MM.1S (cell line): Measurements from ENCODE around the gene NT5DC2.

Experiments used
- DNase-seq: peaks from one replicate; pipeline ENCODE4 v3.0.0-alpha.2; 2015
- H2AFZ ChIP-seq: fragments of 300-600 bp; sonication (generic); 2 replicates; pipeline ENCODE4 v1.6.0; 2016; ENCODE audit warnings: antibody characterized with exemption, low read length
- H3F3A ChIP-seq: fragments of 300-600 bp; sonication (generic); 2 replicates; pipeline ENCODE4 v1.6.1; 2016; ENCODE audit warnings: mild to moderate bottlenecking, antibody characterized with exemption, low read length, moderate library complexity, mixed read lengths; ENCODE audit not compliant: insufficient read depth
- H3K27ac ChIP-seq: fragments of 300-600 bp; sonication (generic); 2 replicates; pipeline ENCODE4 v1.5.1; 2016; ENCODE audit warnings: mild to moderate bottlenecking, low read length
- H3K27me3 ChIP-seq: fragments of 300-600 bp; sonication (generic); replicated peaks from 2 replicates; pipeline ENCODE4 v1.6.0; 2016; ENCODE audit warnings: low read length; ENCODE audit not compliant: insufficient read depth
- H3K36me3 ChIP-seq: fragments of 300-600 bp; sonication (generic); replicated peaks from 2 replicates; pipeline ENCODE4 v1.6.1; 2016; ENCODE audit warnings: mild to moderate bottlenecking, low read length, mixed read lengths; ENCODE audit not compliant: insufficient read depth
- H3K4me1 ChIP-seq: fragments of 300-600 bp; sonication (generic); 2 replicates; pipeline ENCODE4 v1.6.1; 2016; ENCODE audit warnings: low read length, mixed read lengths
- H3K4me2 ChIP-seq: fragments of 300-600 bp; sonication (generic); 2 replicates; pipeline ENCODE4 v1.6.0; 2016; ENCODE audit warnings: low read depth, low read length
- H3K4me3 ChIP-seq: fragments of 300-600 bp; sonication (generic); 2 replicates; pipeline ENCODE4 v1.5.1; 2016; ENCODE audit warnings: low read length, mixed read lengths
- H3K79me2 ChIP-seq: fragments of 300-600 bp; sonication (generic); 2 replicates; pipeline ENCODE4 v1.6.1; 2016; ENCODE audit warnings: mixed run types, low read length, mixed read lengths
- H3K9ac ChIP-seq: fragments of 300-600 bp; sonication (generic); 2 replicates; pipeline ENCODE4 v1.6.1; 2016; ENCODE audit warnings: low read length, mixed read lengths
- H3K9me2 ChIP-seq: fragments of 300-600 bp; sonication (generic); replicated peaks from 2 replicates; pipeline ENCODE4 v1.6.1; 2016; ENCODE audit warnings: mild to moderate bottlenecking, low read length, mixed read lengths; ENCODE audit not compliant: insufficient read depth
- H3K9me3 ChIP-seq: fragments of 300-600 bp; sonication (generic); replicated peaks from 2 replicates; pipeline ENCODE4 v1.6.1; 2016; ENCODE audit warnings: mild to moderate bottlenecking, low read length, mixed read lengths; ENCODE audit not compliant: insufficient read depth
- H4K20me1 ChIP-seq: fragments of 300-600 bp; sonication (generic); 2 replicates; pipeline ENCODE4 v1.6.1; 2016; ENCODE audit warnings: mild to moderate bottlenecking, low read length, moderate library complexity, mixed read lengths; ENCODE audit not compliant: insufficient read depth
- EZH2 ChIP-seq: fragments of 300-600 bp; sonication (generic); optimal IDR thresholded peaks from 2 replicates; pipeline ENCODE3; 2017; ENCODE audit warnings: low read depth, mild to moderate bottlenecking, antibody characterized with exemption, low read length, mixed read lengths
- EZH2phosphoT487 ChIP-seq: fragments of 300-600 bp; sonication (generic); IDR thresholded peaks from 2 replicates; pipeline ENCODE4 v1.6.1; 2018; ENCODE audit warnings: antibody characterized with exemption, low read length
- TF ChIP-seq, protein P1 (sequence below): fragments of 300-600 bp; sonication (generic); IDR thresholded peaks from 2 replicates; pipeline ENCODE4 v1.5.1; 2016; ENCODE audit warnings: antibody characterized with exemption, low read length, mixed read lengths

Gene NT5DC2

DNA sequence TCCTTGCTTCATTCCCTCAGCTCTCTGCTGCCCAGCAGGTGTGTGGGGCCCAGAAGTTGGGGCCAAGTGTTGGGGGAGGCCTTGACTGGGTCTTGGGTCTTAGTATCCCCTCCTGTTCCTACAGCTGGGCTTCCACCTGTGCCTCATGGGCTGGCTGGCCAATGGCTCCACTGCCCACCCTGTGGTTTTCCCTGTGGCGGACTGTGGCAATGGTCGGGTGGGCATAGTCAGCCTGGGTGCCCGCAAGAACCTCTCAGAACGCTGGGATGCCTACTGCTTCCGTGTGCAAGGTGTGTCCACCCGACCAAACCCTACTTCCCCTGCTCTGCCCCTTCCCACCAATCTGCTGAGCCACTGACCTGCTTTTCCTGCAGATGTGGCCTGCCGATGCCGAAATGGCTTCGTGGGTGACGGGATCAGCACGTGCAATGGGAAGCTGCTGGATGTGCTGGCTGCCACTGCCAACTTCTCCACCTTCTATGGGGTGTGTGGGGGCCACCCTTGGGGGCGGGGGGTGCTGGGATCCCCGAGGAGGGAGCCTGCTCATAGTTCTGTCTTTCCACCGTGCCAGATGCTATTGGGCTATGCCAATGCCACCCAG is 10.9 kb downstream of the NT5DC2 start:
- Histone ChIP-seq H3K79me2 (no peaks in the 10 kb centered on the region), H3K9me2 (no peaks in the 10 kb centered on the region), H3K27me3 (no peaks in the 10 kb centered on the region; the same call in 1 of the 2 replicates), H3F3A (no peaks in the 10 kb centered on the region), H4K20me1 (no peaks in the 10 kb centered on the region), H3K9ac (no peak overlapping the region), H2AFZ (no peak overlapping the region), H3K4me3 (no peak overlapping the region), H3K36me3 (no peaks in the 10 kb centered on the region), H3K4me1 (no peaks in the 10 kb centered on the region), H3K27ac (no peak overlapping the region), H3K9me3 (no peaks in the 10 kb centered on the region), H3K4me2 (no peak overlapping the region)
- TF ChIP-seq, protein P1, sequence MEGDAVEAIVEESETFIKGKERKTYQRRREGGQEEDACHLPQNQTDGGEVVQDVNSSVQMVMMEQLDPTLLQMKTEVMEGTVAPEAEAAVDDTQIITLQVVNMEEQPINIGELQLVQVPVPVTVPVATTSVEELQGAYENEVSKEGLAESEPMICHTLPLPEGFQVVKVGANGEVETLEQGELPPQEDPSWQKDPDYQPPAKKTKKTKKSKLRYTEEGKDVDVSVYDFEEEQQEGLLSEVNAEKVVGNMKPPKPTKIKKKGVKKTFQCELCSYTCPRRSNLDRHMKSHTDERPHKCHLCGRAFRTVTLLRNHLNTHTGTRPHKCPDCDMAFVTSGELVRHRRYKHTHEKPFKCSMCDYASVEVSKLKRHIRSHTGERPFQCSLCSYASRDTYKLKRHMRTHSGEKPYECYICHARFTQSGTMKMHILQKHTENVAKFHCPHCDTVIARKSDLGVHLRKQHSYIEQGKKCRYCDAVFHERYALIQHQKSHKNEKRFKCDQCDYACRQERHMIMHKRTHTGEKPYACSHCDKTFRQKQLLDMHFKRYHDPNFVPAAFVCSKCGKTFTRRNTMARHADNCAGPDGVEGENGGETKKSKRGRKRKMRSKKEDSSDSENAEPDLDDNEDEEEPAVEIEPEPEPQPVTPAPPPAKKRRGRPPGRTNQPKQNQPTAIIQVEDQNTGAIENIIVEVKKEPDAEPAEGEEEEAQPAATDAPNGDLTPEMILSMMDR = no peak
- TF ChIP-seq EZH2phosphoT487 (no peak), EZH2 (no peak)
- no peak for DNase-seq

DNA sequence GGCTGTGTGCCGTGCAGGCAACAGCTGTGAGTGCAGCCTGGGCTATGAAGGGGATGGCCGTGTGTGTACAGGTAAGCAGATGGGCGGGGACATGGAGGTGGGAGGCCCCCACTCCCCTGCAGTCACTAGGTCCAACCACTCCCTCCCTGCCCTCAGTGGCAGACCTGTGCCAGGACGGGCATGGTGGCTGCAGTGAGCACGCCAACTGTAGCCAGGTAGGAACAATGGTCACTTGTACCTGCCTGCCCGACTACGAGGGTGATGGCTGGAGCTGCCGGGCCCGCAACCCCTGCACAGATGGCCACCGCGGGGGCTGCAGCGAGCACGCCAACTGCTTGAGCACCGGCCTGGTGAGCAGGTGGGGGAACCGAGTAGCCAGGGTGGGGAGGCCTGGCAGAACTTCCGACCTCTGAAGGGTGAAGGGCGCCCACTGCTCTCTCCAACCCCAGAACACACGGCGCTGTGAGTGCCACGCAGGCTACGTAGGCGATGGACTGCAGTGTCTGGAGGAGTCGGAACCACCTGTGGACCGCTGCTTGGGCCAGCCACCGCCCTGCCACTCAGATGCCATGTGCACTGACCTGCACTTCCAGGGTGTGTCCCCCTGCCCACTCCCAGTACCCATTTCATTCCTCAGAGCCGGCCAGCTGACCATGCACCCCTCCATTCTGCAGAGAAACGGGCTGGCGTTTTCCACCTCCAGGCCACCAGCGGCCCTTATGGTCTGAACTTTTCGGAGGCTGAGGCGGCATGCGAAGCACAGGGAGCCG is 11.6 kb downstream of the NT5DC2 start:
- Histone ChIP-seq H3K9me2 (no peaks in the 10 kb centered on the region), H3K4me3 (no peak overlapping the region), H3K36me3 (no peaks in the 10 kb centered on the region), H3K9ac (no peak overlapping the region), H3K4me2 (no peak overlapping the region), H4K20me1 (no peaks in the 10 kb centered on the region), H3K9me3 (no peaks in the 10 kb centered on the region), H3K27ac (no peak overlapping the region), H2AFZ (no peak overlapping the region), H3F3A (no peaks in the 10 kb centered on the region), H3K27me3 (no peaks in the 10 kb centered on the region; the same call in 1 of the 2 replicates), H3K4me1 (no peaks in the 10 kb centered on the region), H3K79me2 (no peaks in the 10 kb centered on the region)
- no peak for DNase-seq
- no peak for TF ChIP-seq EZH2
- TF ChIP-seq, protein P1 = no peak
- TF ChIP-seq EZH2phosphoT487 = no peak

DNA sequence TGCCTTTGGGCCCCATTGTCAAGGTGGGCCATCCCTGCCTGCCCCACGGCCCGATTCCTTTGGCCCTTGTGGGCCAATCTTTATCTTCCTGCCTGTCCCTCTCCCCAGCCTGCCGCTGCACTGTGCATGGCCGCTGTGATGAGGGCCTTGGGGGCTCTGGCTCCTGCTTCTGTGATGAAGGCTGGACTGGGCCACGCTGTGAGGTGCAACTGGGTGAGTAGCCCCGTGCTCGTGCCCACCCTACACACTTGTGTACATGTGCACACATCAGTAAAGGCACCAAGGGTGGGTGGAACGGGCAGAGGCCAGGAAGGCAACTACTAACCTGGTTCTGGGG is 12.2 kb downstream of the NT5DC2 start:
- H2AFZ ChIP-seq = no peak overlapping the region
- no peak overlapping the region for H3K4me2 ChIP-seq
- no peak overlapping the region for H3K9ac ChIP-seq
- H3K27ac ChIP-seq = no peak overlapping the region
- H3K9me3 ChIP-seq = no peaks in the 10 kb centered on the region
- no peaks in the 10 kb centered on the region for H3K36me3 ChIP-seq
- no peak for DNase-seq
- no peaks in the 10 kb centered on the region for H3K79me2 ChIP-seq
- TF ChIP-seq, protein P1 = no peak
- no peak for TF ChIP-seq EZH2phosphoT487
- no peak for TF ChIP-seq EZH2
- no peak overlapping the region for H3K4me3 ChIP-seq
- no peaks in the 10 kb centered on the region for H3K9me2 ChIP-seq
- H3F3A ChIP-seq = no peaks in the 10 kb centered on the region
- no peaks in the 10 kb centered on the region for H3K4me1 ChIP-seq
- H4K20me1 ChIP-seq = no peaks in the 10 kb centered on the region
- peaks cover 4% of the 10 kb centered on the region for H3K27me3 ChIP-seq
